Measurements from ENCODE around the gene DAZAP1. TPM values are rescaled to one million over a fixed set of nuclear protein-coding genes. Genes with fewer than 3 reads are reported as not detected.

Gene DAZAP1
- total RNA-seq, 1 experiment from 2014 or later, result 360 TPM

- no peak for TF ChIP-seq CTCF (IDR thresholded peaks at IDR 0.05)
- no peak for TF ChIP-seq NFE2L1 (CRISPR knock-in tag; IDR thresholded peaks at IDR 0.05)
- TF ChIP-seq CREM (CRISPR knock-in tag; IDR thresholded peaks at IDR 0.05), result peak; percentile 88
- peak; percentile 39; the same call in 1 of the 2 replicates for TF ChIP-seq ATF1 (CRISPR knock-in tag; IDR thresholded peaks at IDR 0.05)
- no peak for TF ChIP-seq IRF2 (CRISPR knock-in tag; IDR thresholded peaks at IDR 0.05; ENCODE audit: borderline replicate concordance, low read depth)
- TF ChIP-seq ZNF281 (CRISPR knock-in tag; IDR thresholded peaks at IDR 0.05), result no peak
- peak; percentile 92; the same call in 1 of the 2 replicates for TF ChIP-seq KAT7 (CRISPR knock-in tag; IDR thresholded peaks at IDR 0.05; ENCODE audit: borderline replicate concordance)
- TF ChIP-seq FOXJ3 (CRISPR knock-in tag; IDR thresholded peaks at IDR 0.05; ENCODE audit: borderline replicate concordance), result no peak
- no peak for TF ChIP-seq ZNF263 (CRISPR knock-in tag; IDR thresholded peaks at IDR 0.05; ENCODE audit: low read depth)
- no peak for TF ChIP-seq PREB (CRISPR knock-in tag; IDR thresholded peaks at IDR 0.05; ENCODE audit: borderline replicate concordance)
- TF ChIP-seq TCF7 (CRISPR knock-in tag; IDR thresholded peaks at IDR 0.05; ENCODE audit: low read depth), result no peak
- TF ChIP-seq ZBTB43 (CRISPR knock-in tag; IDR thresholded peaks at IDR 0.05), result peak; percentile 83
- no peak for TF ChIP-seq ZSCAN18 (CRISPR knock-in tag; IDR thresholded peaks at IDR 0.05)
- TF ChIP-seq ATF3 (CRISPR knock-in tag; conservative IDR thresholded peaks at IDR 0.05), result no peak
- no peak for TF ChIP-seq AR (CRISPR knock-in tag; IDR thresholded peaks at IDR 0.05)
- peak; percentile 84 for TF ChIP-seq GABPB1 (CRISPR knock-in tag; IDR thresholded peaks at IDR 0.05)
- no peak for TF ChIP-seq NFATC4 (CRISPR knock-in tag; IDR thresholded peaks at IDR 0.05)
- TF ChIP-seq NFYB (CRISPR knock-in tag; conservative IDR thresholded peaks at IDR 0.05; ENCODE audit: low read depth), result peak; percentile 35
- TF ChIP-seq ZBTB21 (CRISPR knock-in tag; IDR thresholded peaks at IDR 0.05; ENCODE audit: borderline replicate concordance), result no peak; the same call in 1 of the 2 replicates
- peak; percentile 86 for TF ChIP-seq FOXP1 (CRISPR knock-in tag; IDR thresholded peaks at IDR 0.05; ENCODE audit: borderline replicate concordance)
- no peak for TF ChIP-seq RORB (CRISPR knock-in tag; IDR thresholded peaks at IDR 0.05)
- no peak for TF ChIP-seq ZNF512 (CRISPR knock-in tag; IDR thresholded peaks at IDR 0.05; ENCODE audit: borderline replicate concordance)
- TF ChIP-seq ZNF121 (CRISPR knock-in tag; IDR thresholded peaks at IDR 0.05), result no peak
- peak; percentile 71 for TF ChIP-seq USF2 (CRISPR knock-in tag; IDR thresholded peaks at IDR 0.05)
- TF ChIP-seq HMGA2 (CRISPR knock-in tag; IDR thresholded peaks at IDR 0.05), result no peak
Measured at GRCh38 chr19:1383312-1384084, 23.9 kb upstream of the DAZAP1 start, which contains the start of gene NDUFS7 (continued).
